Gastroesophageal sphincter (tissue), 4 donors: ENCODE data around the gene LSMEM2. TPM values are rescaled to one million over a fixed set of nuclear protein-coding genes. Genes with fewer than 3 reads are reported as not detected.
A peak's percentile ranks its signal among the peaks of the same experiment; 100 is the strongest.
"Not testable (repeated sequence)": the region's sequence is repeated elsewhere in the genome, so short reads cannot be mapped to it uniquely, and the experiment has no call there.

Experiments used
- ATAC-seq: fragments of 150-250 bp; one replicate; pipeline ENCODE4 v1.9.1; 2016; ENCODE audit warnings: mild to moderate bottlenecking, moderate library complexity
- H3K27ac ChIP-seq, 4 donors: fragments of 200-600 bp; sonication (generic) in 3 of 4; 1 replicate in 3 of 4; 2 replicates in 1 of 4; pipeline ENCODE4 v1.5.1; 2016 to 2019
- H3K27me3 ChIP-seq: fragments of 200-600 bp; sonication (generic); one replicate; pipeline ENCODE4 v1.5.1; 2019
- H3K36me3 ChIP-seq, 2 donors: fragments of 200-600 bp; sonication (generic); one replicate each; pipeline ENCODE4 v1.5.1; 2019; ENCODE audit warnings: control low read depth in 1 of 2
- H3K4me1 ChIP-seq, 3 donors: fragments of 200-600 bp; sonication (generic); 1 replicate in 2 of 3; 2 replicates in 1 of 3; pipeline ENCODE4 v1.5.1; 2016 to 2019; ENCODE audit warnings: control low read depth in 2 of 3
- H3K4me3 ChIP-seq, 2 donors: fragments of 200-600 bp; sonication (generic); one replicate each; pipeline ENCODE4 v1.5.1; 2019; ENCODE audit warnings: mild to moderate bottlenecking in 1 of 2, moderate library complexity in 1 of 2
- H3K9me3 ChIP-seq, 3 donors: fragments of 200-600 bp; sonication (generic); one replicate each; pipeline ENCODE4 v1.5.1; 2017 to 2019; ENCODE audit warnings: control low read depth in 2 of 3
- EP300 ChIP-seq: sonication (generic); formaldehyde crosslinking; IDR thresholded peaks from one replicate; pipeline ENCODE4 v1.6.1; 2017; ENCODE audit warnings: antibody characterized with exemption, mild to moderate bottlenecking
- POLR2A ChIP-seq, 2 donors: fragments of 450-650 bp; IDR thresholded peaks; one replicate each; pipeline ENCODE4 v1.6.1; 2017; ENCODE audit warnings: antibody characterized with exemption in 2 of 2, mild to moderate bottlenecking in 2 of 2, moderate library complexity in 1 of 2
- POLR2AphosphoS5 ChIP-seq: sonication (generic); formaldehyde crosslinking; IDR thresholded peaks from one replicate; pipeline ENCODE4 v1.6.1; 2017; ENCODE audit warnings: antibody characterized with exemption
- WGBS, 2 donors: methylation state at CpG; one replicate each; pipeline ENCODE4 v1.1.5; 2018; ENCODE audit warnings: low coverage in 1 of 2; 5-methylcytosine and 5-hydroxymethylcytosine counted together
- total RNA-seq, 4 donors: library from RNA; depleted of rRNA; stranded (reverse); fragments of >200 nt; gene quantifications; one replicate each; pipeline ENCODE4 v1.1.0, GENCODE V29; 2016
- TF ChIP-seq, protein P1 (sequence below), 4 experiments: fragments of 200-600 bp in 2 of 4; fragments of 450-650 bp in 2 of 4; sonication (generic) in 1 of 4; IDR thresholded peaks; one replicate each; pipeline ENCODE4 v1.5.1; 2017 to 2019; ENCODE audit warnings: antibody characterized with exemption in 4 of 4, mild to moderate bottlenecking in 2 of 4, moderate library complexity in 2 of 4

The LSMEM2 gene
- total RNA-seq, 4 donors from 2014 or later, result not detected

DNA sequence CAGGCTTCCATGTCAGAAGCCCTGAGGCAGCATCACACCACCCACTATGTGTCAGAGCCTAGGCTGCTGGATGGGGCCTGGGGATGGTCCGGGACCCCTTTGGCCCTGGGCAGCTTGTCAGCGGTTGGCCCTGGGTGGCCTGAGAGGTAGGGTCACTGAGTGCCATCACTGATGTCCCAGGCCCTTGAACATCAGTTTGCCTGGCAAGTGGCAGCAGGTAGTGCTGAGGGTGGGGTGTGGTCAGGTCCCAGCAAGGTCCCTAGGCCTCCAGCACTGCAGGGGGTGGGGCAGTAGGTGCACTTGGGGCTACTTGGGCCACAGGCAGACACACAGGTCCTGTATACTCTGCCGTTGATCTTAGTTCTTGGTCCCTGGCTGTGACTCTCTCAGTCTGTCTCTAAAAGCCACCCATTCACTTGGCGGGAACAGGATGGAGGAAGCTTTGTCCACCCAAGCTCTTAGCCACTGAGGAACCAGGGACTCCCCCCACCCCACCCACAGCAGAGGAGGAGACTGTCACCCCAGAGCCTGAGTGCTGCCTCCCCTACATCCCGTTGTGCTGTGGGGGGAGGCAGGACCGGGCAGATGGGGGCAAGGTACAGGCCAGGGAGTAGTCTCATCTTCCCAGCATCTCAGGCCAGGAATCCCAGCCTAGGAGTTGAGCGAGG is 37.0 kb upstream of the LSMEM2 start:
- TF ChIP-seq, protein P1, sequence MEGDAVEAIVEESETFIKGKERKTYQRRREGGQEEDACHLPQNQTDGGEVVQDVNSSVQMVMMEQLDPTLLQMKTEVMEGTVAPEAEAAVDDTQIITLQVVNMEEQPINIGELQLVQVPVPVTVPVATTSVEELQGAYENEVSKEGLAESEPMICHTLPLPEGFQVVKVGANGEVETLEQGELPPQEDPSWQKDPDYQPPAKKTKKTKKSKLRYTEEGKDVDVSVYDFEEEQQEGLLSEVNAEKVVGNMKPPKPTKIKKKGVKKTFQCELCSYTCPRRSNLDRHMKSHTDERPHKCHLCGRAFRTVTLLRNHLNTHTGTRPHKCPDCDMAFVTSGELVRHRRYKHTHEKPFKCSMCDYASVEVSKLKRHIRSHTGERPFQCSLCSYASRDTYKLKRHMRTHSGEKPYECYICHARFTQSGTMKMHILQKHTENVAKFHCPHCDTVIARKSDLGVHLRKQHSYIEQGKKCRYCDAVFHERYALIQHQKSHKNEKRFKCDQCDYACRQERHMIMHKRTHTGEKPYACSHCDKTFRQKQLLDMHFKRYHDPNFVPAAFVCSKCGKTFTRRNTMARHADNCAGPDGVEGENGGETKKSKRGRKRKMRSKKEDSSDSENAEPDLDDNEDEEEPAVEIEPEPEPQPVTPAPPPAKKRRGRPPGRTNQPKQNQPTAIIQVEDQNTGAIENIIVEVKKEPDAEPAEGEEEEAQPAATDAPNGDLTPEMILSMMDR (IDR thresholded peaks at IDR 0.05), result no peak
- TF ChIP-seq EP300 (no peak), POLR2A (IDR thresholded peaks at IDR 0.05) (no peak), POLR2AphosphoS5 (no peak)
- peak overlapping the region in 3 of 4 donors; percentile 84 to 100 (median 96) for H3K27ac ChIP-seq
- no peaks in the 10 kb centered on the region for H3K27me3 ChIP-seq
- H3K36me3 ChIP-seq, result peaks cover 0 to 11% of the 10 kb centered on the region in 2 donors
- H3K4me3 ChIP-seq, result no peak overlapping the region
- H3K9me3 ChIP-seq, result no peaks in the 10 kb centered on the region
- peaks cover 3 to 97% (median 85%) of the 10 kb centered on the region in 3 donors for H3K4me1 ChIP-seq
- no CpG with 5 or more reads among the region's 7 CpGs for WGBS, 2 donors
- ATAC-seq, result no peak

DNA sequence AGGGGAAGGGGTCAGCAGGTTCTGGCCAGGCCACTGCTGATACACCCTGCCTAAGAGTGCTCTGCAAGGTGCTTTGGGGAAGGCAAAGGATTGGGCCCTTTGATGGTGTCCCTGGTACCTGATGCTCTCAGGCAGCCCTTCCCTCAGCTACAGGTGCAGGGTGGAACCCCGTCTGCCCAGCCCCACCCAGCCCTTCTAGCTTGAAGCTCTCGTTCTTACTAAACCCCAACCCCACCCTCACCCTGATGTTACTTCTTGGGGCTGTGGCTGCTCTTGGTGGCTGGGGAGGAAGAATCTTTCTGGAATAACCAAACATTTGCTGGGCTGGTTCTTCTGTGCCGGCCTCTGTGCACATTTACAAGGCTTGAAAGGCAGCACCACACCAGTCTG is 36.5 kb upstream of the LSMEM2 start:
- H3K9me3 ChIP-seq, result no peaks in the 10 kb centered on the region
- TF ChIP-seq POLR2AphosphoS5, result no peak
- TF ChIP-seq EP300, result no peak
- TF ChIP-seq, protein P1 (IDR thresholded peaks at IDR 0.05), result no peak
- TF ChIP-seq POLR2A (IDR thresholded peaks at IDR 0.05), result no peak
- H3K27me3 ChIP-seq, result no peaks in the 10 kb centered on the region
- H3K36me3 ChIP-seq, result peaks cover 0 to 16% of the 10 kb centered on the region in 2 donors
- no peak for ATAC-seq
- no CpG with 5 or more reads among the region's 3 CpGs for WGBS, 2 donors
- H3K4me3 ChIP-seq, result no peak overlapping the region
- H3K4me1 ChIP-seq, result peaks cover 3 to 100% (median 90%) of the 10 kb centered on the region in 3 donors
- peak overlapping the region in 3 of 4 donors; percentile 84 to 100 (median 96) for H3K27ac ChIP-seq

DNA sequence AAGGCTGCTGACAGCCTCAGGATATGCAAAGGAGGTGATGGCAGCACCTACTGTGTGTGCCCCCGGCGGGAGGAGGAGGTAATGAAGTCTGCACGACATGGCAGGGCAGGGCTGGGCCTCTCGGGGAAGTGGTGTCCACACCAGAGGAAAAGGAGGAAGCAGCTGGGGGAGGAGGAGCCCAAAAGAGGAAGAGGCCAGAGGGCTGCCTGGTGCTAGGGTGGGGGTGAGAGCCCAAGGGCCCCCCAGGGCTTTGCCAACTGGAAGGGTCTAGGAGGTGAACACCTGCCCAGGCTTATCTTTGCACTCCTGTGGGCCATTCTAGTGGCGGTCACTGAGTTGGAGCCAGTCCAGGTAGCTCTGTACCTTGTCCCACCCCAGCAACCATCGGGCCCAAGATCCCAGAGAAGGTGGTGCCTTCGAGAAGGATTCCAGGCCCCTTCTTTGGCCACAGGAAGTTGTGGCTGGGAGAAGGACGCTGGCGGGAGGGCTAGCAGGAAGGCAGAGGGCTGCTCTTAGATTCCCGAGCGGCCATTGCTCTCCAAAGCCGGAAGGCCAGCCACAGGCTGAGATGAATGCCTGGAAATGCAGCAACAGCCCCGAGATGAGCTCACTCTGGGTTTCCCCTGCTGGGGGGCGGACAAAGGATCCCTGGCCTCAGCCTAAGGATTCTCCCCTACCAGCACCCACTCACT is 35.9 kb upstream of the LSMEM2 start:
- peak; percentile 34 for ATAC-seq
- Histone ChIP-seq H3K9me3 (no peaks in the 10 kb centered on the region), H3K4me1 (peaks cover 3 to 100% (median 92%) of the 10 kb centered on the region in 3 donors), H3K36me3 (peaks cover 0 to 21% of the 10 kb centered on the region in 2 donors), H3K27me3 (no peaks in the 10 kb centered on the region), H3K27ac (peak overlapping the region in 3 of 4 donors; percentile 84 to 100 (median 96)), H3K4me3 (peak overlapping the region in 1 of 2 donors; percentile 11)
- 38% methylated on average over 4 of the region's 14 CpGs; no CpG with 5 or more reads in 1 of the 2 donors for WGBS, 2 donors
- TF ChIP-seq, protein P1 (IDR thresholded peaks at IDR 0.05), result peak in 2 of 4 experiments; percentile 5 to 15
- TF ChIP-seq POLR2A (IDR thresholded peaks at IDR 0.05), result no peak
- no peak for TF ChIP-seq POLR2AphosphoS5
- no peak for TF ChIP-seq EP300

DNA sequence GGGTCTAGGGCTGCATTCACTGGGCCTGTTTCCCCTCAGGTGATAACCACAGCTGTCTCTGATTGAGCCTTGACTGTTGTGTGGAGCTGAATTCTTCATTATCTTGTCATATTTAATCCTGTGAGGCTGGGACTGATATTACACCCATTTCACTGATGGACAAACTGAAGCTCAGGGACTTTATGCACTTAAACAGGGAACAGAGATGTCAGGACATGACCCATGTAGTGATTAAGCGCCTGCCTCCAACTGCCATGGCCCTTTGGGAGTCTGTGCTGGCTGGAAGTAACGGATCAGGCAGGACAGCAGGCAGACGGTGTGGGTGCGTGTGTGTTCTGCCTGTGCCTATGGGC is 35.4 kb upstream of the LSMEM2 start:
- WGBS, 2 donors, result 75 to 76% methylated on average over 3 to 4 of the region's 4 CpGs
- peaks cover 3 to 100% (median 90%) of the 10 kb centered on the region in 3 donors for H3K4me1 ChIP-seq
- no peaks in the 10 kb centered on the region for H3K9me3 ChIP-seq
- no peak for TF ChIP-seq POLR2AphosphoS5
- no peak for TF ChIP-seq POLR2A (IDR thresholded peaks at IDR 0.05)
- TF ChIP-seq EP300, result no peak
- TF ChIP-seq, protein P1 (IDR thresholded peaks at IDR 0.05), result no peak
- no peak for ATAC-seq
- H3K27me3 ChIP-seq, result no peaks in the 10 kb centered on the region
- peaks cover 0 to 21% of the 10 kb centered on the region in 2 donors for H3K36me3 ChIP-seq
- peak overlapping the region in 3 of 4 donors; percentile 84 to 100 (median 96) for H3K27ac ChIP-seq
- H3K4me3 ChIP-seq, result peak overlapping the region in 1 of 2 donors; percentile 11

DNA sequence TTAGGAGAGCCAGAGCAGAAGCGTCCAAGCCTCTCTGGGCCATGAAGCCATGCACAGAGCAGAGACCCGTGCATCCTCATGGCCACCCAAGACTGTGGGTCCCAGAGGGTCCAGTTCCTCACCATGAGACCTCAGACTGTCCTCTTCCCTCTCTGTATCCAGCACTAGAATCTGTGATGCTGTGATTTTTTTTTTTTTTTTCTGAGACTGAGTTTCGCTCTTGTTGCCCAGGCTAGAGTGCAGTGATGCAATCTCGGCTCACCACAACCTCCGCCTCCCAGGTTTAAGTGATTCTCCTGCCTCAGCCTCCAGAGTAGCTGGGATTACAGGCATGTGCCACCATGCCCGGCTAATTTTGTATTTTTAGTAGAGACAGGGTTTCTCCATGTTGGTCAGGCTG is 34.1 kb upstream of the LSMEM2 start:
- peaks cover 0 to 15% of the 10 kb centered on the region in 2 donors for H3K36me3 ChIP-seq
- peak overlapping the region in 3 of 4 donors; percentile 84 to 100 (median 96) for H3K27ac ChIP-seq
- not testable (repeated sequence) for H3K9me3 ChIP-seq, H3K4me3 ChIP-seq, H3K27me3 ChIP-seq, ATAC-seq
- peaks cover 3 to 100% (median 90%) of the 10 kb centered on the region in 3 donors for H3K4me1 ChIP-seq
- 59% methylated on average over 6 of the region's 6 CpGs; no CpG with 5 or more reads in 1 of the 2 donors for WGBS, 2 donors
